Measurements from ENCODE around the gene CRTC1.

- TF ChIP-seq EZH2 (IDR thresholded peaks at IDR 0.05; ENCODE audit: borderline replicate concordance, low read depth, low read length, poor library complexity, severe bottlenecking) (no peak), CTCF (conservative IDR thresholded peaks at IDR 0.05; ENCODE audit: low read depth, low read length) (no peak)
These were observed 53.2 kb downstream of the CRTC1 start for GRCh38 chr19:18736415-18737336.
